Neural cell (in vitro differentiated cells): ENCODE data around the gene SMC4. TPM values are rescaled to one million over a fixed set of nuclear protein-coding genes. Genes with fewer than 3 reads are reported as not detected.

Source experiments
- H2AFZ ChIP-seq: fragments of 200-600, 300-800 bp; sonication (generic), shearing (Covaris generic); 2 replicates; pipeline ENCODE4 v1.6.0; 2014; ENCODE audit warnings: low read depth, mild to moderate bottlenecking, antibody characterized with exemption, low read length, moderate library complexity
- H3F3A ChIP-seq: fragments of 200-600 bp; shearing (Covaris generic); 2 replicates; pipeline ENCODE4 v1.6.1; 2016; ENCODE audit warnings: mild to moderate bottlenecking, moderate library complexity, mixed read lengths, antibody characterized with exemption, low read length; ENCODE audit not compliant: insufficient read depth, poor library complexity, severe bottlenecking
- H3K27ac ChIP-seq: fragments of 200-600, 300-800 bp; sonication (generic), shearing (Covaris generic); 2 replicates; pipeline ENCODE4 v1.5.1; 2014; ENCODE audit warnings: mild to moderate bottlenecking, low read length, moderate library complexity
- H3K27me3 ChIP-seq: fragments of 300-800, 200-600 bp; sonication (generic), shearing (Covaris generic); 2 replicates; pipeline ENCODE4 v1.6.0; 2014; ENCODE audit warnings: mild to moderate bottlenecking, low read depth, low read length, moderate library complexity; ENCODE audit not compliant: insufficient read depth
- H3K36me3 ChIP-seq: fragments of 300-800, 200-600 bp; sonication (generic), shearing (Covaris generic); 2 replicates; pipeline ENCODE4 v1.5.1; 2014; ENCODE audit warnings: mild to moderate bottlenecking, antibody characterized with exemption, low read length, moderate library complexity; ENCODE audit not compliant: insufficient read depth
- H3K4me2 ChIP-seq: fragments of 300-800, 200-600 bp; sonication (generic), shearing (Covaris generic); 2 replicates; pipeline ENCODE4 v1.6.0; 2014; ENCODE audit warnings: mild to moderate bottlenecking, low read length
- H3K4me3 ChIP-seq: fragments of 300-800, 200-600 bp; sonication (generic), shearing (Covaris generic); 2 replicates; pipeline ENCODE4 v1.5.1; 2014; ENCODE audit warnings: mild to moderate bottlenecking, low read length, moderate library complexity
- H3K79me2 ChIP-seq: fragments of 200-600 bp; shearing (Covaris generic); replicated peaks from 2 replicates; pipeline ENCODE4 v1.6.0; 2014; ENCODE audit warnings: mild to moderate bottlenecking, low read length, moderate library complexity; ENCODE audit not compliant: insufficient read depth
- H3K9ac ChIP-seq: fragments of 300-800, 200-600 bp; sonication (generic), shearing (Covaris generic); 2 replicates; pipeline ENCODE4 v1.6.1; 2016; ENCODE audit warnings: mild to moderate bottlenecking, low read length, mixed read lengths
- H3K9me2 ChIP-seq: fragments of 200-600 bp; shearing (Covaris generic); 2 replicates; pipeline ENCODE4 v1.6.1; 2016; ENCODE audit warnings: mild to moderate bottlenecking, low read length, mixed read lengths; ENCODE audit not compliant: insufficient read depth
- H3K9me3 ChIP-seq: fragments of 200-600, 300-800 bp; sonication (generic), shearing (Covaris generic); 2 replicates; pipeline ENCODE4 v1.6.1; 2016; ENCODE audit warnings: mild to moderate bottlenecking, mixed run types, low read length, moderate library complexity, mixed read lengths
- H4K20me1 ChIP-seq: fragments of 200-600 bp; shearing (Covaris generic); 2 replicates; pipeline ENCODE4 v1.6.1; 2016; ENCODE audit warnings: mild to moderate bottlenecking, mixed run types; ENCODE audit not compliant: insufficient read depth
- EP300 ChIP-seq: fragments of 450-650 bp; conservative IDR thresholded peaks from 2 replicates; pipeline ENCODE4 v1.6.1; 2014; ENCODE audit warnings: antibody characterized with exemption, mild to moderate bottlenecking, moderate library complexity; ENCODE audit not compliant: poor library complexity, severe bottlenecking
- EZH2 ChIP-seq: fragments of 200-600, 300-800 bp; shearing (Covaris generic), sonication (generic); IDR thresholded peaks from 2 replicates; pipeline ENCODE4 v1.6.1; 2014; ENCODE audit warnings: antibody characterized with exemption, low read length, borderline replicate concordance, mild to moderate bottlenecking; ENCODE audit not compliant: insufficient read depth, poor library complexity, severe bottlenecking
- MXI1 ChIP-seq: fragments of 450-650 bp; conservative IDR thresholded peaks from 2 replicates; pipeline ENCODE4 v1.6.1; 2014; ENCODE audit warnings: antibody characterized with exemption, mild to moderate bottlenecking; ENCODE audit not compliant: poor library complexity, severe bottlenecking
- POLR2AphosphoS5 ChIP-seq: IDR thresholded peaks from 2 replicates; pipeline ENCODE4 v1.6.1; 2012
- RAD21 ChIP-seq: fragments of 450-650 bp; conservative IDR thresholded peaks from 2 replicates; pipeline ENCODE4 v1.6.1; 2014; ENCODE audit warnings: antibody characterized with exemption, mild to moderate bottlenecking, moderate library complexity
- REST ChIP-seq: IDR thresholded peaks from 2 replicates; pipeline ENCODE4 v1.6.1; 2012; ENCODE audit warnings: borderline replicate concordance
- SMC3 ChIP-seq: fragments of 450-650 bp; conservative IDR thresholded peaks from 2 replicates; pipeline ENCODE4 v1.6.1; 2014; ENCODE audit warnings: antibody characterized with exemption, mild to moderate bottlenecking, moderate library complexity; ENCODE audit not compliant: poor library complexity
- TAF1 ChIP-seq: IDR thresholded peaks from 2 replicates; pipeline ENCODE4 v1.6.1; 2012; ENCODE audit warnings: low read depth
- polyA plus RNA-seq: library from polyadenylated mRNA; depleted of rRNA; stranded (reverse); fragments of >200 nt; gene quantifications from 2 replicates; pipeline ENCODE4 v1.2.3, GENCODE V29; 2014
- TF ChIP-seq, protein P1 (sequence below): fragments of 450-650 bp; IDR thresholded peaks from 2 replicates; pipeline ENCODE4 v1.5.1; 2014; ENCODE audit warnings: antibody characterized with exemption, mild to moderate bottlenecking, moderate library complexity; ENCODE audit not compliant: poor library complexity, severe bottlenecking

Gene SMC4
- polyA plus RNA-seq, 1 donor from 2014 or later: 17.4 TPM

DNA sequence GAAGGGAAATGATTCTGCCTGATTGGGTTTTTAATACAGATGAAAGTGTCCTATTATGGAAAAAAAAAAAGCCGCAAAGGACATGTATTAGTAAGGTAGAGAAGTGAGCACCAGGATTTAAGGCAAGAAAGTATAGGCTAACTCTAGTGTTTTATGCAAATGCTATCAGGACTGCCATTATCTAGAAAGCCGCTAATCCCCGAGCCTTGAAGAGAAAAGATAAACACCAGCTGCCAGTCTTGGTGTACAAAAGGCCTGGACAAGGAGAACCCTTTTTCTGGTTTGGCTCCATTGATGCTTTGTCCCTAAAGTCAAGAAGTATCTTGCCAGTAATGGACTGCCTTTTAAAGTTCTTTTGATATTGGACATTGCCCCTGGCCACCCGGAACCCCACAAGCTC is 58.7 kb downstream of the SMC4 start:
- Histone ChIP-seq H3F3A (no peaks in the 10 kb centered on the region), H3K79me2 (no peaks in the 10 kb centered on the region), H3K36me3 (no peaks in the 10 kb centered on the region), H3K4me2 (no peak overlapping the region), H3K9me3 (no peaks in the 10 kb centered on the region), H4K20me1 (no peaks in the 10 kb centered on the region), H3K27ac (no peak overlapping the region), H3K9ac (no peak overlapping the region), H3K9me2 (no peaks in the 10 kb centered on the region), H3K27me3 (no peaks in the 10 kb centered on the region), H2AFZ (no peak overlapping the region), H3K4me3 (no peak overlapping the region)
- TF ChIP-seq EZH2 (no peak), SMC3 (no peak), RAD21 (no peak)

DNA sequence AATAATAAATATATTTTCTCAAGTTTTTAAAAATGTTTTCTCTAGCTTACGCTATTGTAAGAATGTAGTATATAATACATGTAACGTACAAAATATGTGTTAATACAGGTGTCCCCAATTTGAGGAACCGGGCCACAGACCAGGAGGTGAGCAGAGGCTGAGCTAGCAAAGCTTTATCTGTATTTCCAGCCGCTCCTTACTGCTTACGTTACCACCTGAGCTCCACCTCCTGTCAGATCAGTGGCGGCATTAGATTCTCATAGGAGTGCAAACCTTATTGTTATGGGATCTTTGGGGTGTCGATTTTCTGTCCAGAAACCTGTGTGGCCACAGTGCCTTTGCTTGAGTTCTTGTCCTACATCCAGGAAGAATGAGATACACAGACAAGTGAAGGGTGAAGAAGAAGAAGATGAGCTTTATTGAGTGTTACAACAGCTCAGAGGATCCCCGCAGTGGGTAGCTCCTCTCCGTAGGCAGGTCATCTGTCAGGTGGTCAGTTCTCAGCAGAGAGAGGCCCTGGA is 60.1 kb downstream of the SMC4 start:
- Histone ChIP-seq H3K79me2 (no peaks in the 10 kb centered on the region), H3K9me3 (no peaks in the 10 kb centered on the region), H3K27me3 (no peaks in the 10 kb centered on the region), H4K20me1 (no peaks in the 10 kb centered on the region), H3K9me2 (no peaks in the 10 kb centered on the region), H3K9ac (no peak overlapping the region), H3F3A (no peaks in the 10 kb centered on the region), H3K36me3 (no peaks in the 10 kb centered on the region), H2AFZ (no peak overlapping the region), H3K27ac (no peak overlapping the region), H3K4me2 (no peak overlapping the region), H3K4me3 (no peak overlapping the region)
- no peak for TF ChIP-seq TAF1
- TF ChIP-seq MXI1: no peak
- no peak for TF ChIP-seq EZH2
- TF ChIP-seq SMC3: no peak

DNA sequence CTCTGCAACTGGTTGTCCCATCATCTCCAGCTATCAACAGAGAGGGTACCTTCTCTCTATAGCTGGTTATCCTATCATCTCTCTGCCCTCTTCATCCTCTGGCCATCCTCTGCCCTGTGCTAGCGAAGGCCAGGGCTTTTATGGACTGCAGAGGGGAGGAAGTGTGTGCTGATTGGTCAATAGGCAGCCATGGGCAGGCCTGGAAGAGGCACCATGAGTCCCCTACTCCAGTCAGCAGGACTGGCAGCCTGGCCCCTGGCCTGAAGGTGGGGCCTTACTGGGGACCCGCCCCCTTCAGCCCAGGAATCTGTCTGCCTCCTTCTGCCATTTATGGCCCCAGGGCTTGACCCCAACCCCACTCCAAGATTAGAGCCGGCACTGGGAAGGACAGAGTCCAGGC is 60.6 kb downstream of the SMC4 start:
- H4K20me1 ChIP-seq: no peaks in the 10 kb centered on the region
- no peaks in the 10 kb centered on the region for H3K9me2 ChIP-seq
- H3K36me3 ChIP-seq: no peaks in the 10 kb centered on the region
- no peak overlapping the region for H3K9ac ChIP-seq
- no peak overlapping the region for H3K4me2 ChIP-seq
- H3K79me2 ChIP-seq: no peaks in the 10 kb centered on the region
- H3K27ac ChIP-seq: no peak overlapping the region
- no peak overlapping the region for H3K4me3 ChIP-seq
- no peaks in the 10 kb centered on the region for H3F3A ChIP-seq
- no peaks in the 10 kb centered on the region for H3K27me3 ChIP-seq
- no peaks in the 10 kb centered on the region for H3K9me3 ChIP-seq
- H2AFZ ChIP-seq: no peak overlapping the region
- TF ChIP-seq, protein P1, sequence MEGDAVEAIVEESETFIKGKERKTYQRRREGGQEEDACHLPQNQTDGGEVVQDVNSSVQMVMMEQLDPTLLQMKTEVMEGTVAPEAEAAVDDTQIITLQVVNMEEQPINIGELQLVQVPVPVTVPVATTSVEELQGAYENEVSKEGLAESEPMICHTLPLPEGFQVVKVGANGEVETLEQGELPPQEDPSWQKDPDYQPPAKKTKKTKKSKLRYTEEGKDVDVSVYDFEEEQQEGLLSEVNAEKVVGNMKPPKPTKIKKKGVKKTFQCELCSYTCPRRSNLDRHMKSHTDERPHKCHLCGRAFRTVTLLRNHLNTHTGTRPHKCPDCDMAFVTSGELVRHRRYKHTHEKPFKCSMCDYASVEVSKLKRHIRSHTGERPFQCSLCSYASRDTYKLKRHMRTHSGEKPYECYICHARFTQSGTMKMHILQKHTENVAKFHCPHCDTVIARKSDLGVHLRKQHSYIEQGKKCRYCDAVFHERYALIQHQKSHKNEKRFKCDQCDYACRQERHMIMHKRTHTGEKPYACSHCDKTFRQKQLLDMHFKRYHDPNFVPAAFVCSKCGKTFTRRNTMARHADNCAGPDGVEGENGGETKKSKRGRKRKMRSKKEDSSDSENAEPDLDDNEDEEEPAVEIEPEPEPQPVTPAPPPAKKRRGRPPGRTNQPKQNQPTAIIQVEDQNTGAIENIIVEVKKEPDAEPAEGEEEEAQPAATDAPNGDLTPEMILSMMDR: no peak

DNA sequence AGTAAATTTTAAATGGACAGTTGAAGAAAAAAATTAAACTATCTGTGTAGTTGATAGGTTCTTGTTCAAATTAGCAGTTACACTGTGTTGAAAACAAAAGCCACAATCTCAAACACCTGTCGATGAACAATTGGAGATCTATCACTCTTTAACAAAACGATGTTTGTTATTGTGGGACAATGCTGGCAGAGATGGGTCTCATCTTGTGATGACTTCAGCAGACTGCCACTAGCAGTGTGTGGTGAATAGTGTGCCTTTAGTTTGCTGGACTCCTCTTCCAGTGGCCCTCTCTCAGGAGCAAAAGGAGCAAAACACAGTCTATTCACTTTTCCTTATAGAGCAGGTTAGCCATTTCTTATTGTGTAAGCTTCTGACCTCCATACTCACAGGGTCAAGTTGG is 64.9 kb downstream of the SMC4 start:
- H3K27ac ChIP-seq: peak overlapping the region; percentile 59
- no peaks in the 10 kb centered on the region for H3K36me3 ChIP-seq
- no peaks in the 10 kb centered on the region for H3F3A ChIP-seq
- no peaks in the 10 kb centered on the region for H4K20me1 ChIP-seq
- no peaks in the 10 kb centered on the region for H3K9me2 ChIP-seq
- H3K4me3 ChIP-seq: peak overlapping the region; percentile 14
- no peak overlapping the region for H3K4me2 ChIP-seq
- no peak overlapping the region for H3K9ac ChIP-seq
- H3K79me2 ChIP-seq: no peaks in the 10 kb centered on the region
- H3K27me3 ChIP-seq: no peaks in the 10 kb centered on the region
- H3K9me3 ChIP-seq: no peaks in the 10 kb centered on the region
- H2AFZ ChIP-seq: no peak overlapping the region
- no peak for TF ChIP-seq TAF1
- no peak for TF ChIP-seq POLR2AphosphoS5
- no peak for TF ChIP-seq SMC3
- TF ChIP-seq EZH2: no peak
- TF ChIP-seq, protein P1: no peak
- TF ChIP-seq RAD21: no peak
- no peak for TF ChIP-seq REST
- TF ChIP-seq EP300: no peak
- no peak for TF ChIP-seq MXI1
